Chondrocyte (in vitro differentiated cells): ENCODE measurements around the gene EFCAB10. TPM values are rescaled to one million over a fixed set of nuclear protein-coding genes. Genes with fewer than 3 reads are reported as not detected.

Experiments used
- DNase-seq: peaks from one replicate; pipeline ENCODE4 v3.0.0; 2021; ENCODE audit warnings: mixed read lengths, low spot score
- H3K27ac Mint-ChIP-seq: one replicate; pipeline ENCODE4 v1.8.0; 2021; ENCODE audit warnings: mild to moderate bottlenecking, moderate library complexity, mixed read lengths; ENCODE audit not compliant: unreplicated experiment
- H3K27me3 Mint-ChIP-seq: 2 replicates; pipeline ENCODE4 v1.8.0; 2021; ENCODE audit warnings: low read depth, mixed read lengths
- H3K36me3 Mint-ChIP-seq: 2 replicates; pipeline ENCODE4 v1.8.0; 2021; ENCODE audit warnings: low read depth, mixed read lengths
- H3K4me1 Mint-ChIP-seq: 2 replicates; pipeline ENCODE4 v1.8.0; 2021; ENCODE audit warnings: low read depth, mild to moderate bottlenecking, mixed read lengths
- H3K4me3 Mint-ChIP-seq: one replicate; pipeline ENCODE4 v1.8.0; 2021; ENCODE audit warnings: mild to moderate bottlenecking, moderate library complexity, mixed read lengths; ENCODE audit not compliant: unreplicated experiment
- H3K9me3 Mint-ChIP-seq: 2 replicates; pipeline ENCODE4 v1.8.0; 2021; ENCODE audit warnings: low read depth, mixed read lengths
- CTCF ChIP-seq: fragments of 200-600 bp; sonication (generic); IDR thresholded peaks from 2 replicates; pipeline ENCODE4 v1.5.0; 2021; ENCODE audit warnings: antibody characterized with exemption, mild to moderate bottlenecking, moderate library complexity
- total RNA-seq: library from RNA; stranded (reverse); gene quantifications from 3 replicates; pipeline ENCODE4 v1.2.1, GENCODE V29; 2021

Gene EFCAB10
- total RNA-seq, 1 donor from 2014 or later: not detected

- Mint-ChIP-seq H3K4me1 (no peaks in the 10 kb centered on the region), H3K27me3 (no peaks in the 10 kb centered on the region), H3K27ac (no peak overlapping the region), H3K9me3 (no peaks in the 10 kb centered on the region), H3K36me3 (peaks cover 10% of the 10 kb centered on the region), H3K4me3 (no peak overlapping the region)
- no peak for TF ChIP-seq CTCF
- DNase-seq: no peak
Measured at GRCh38 chr7:105614341-105614840, 33.1 kb upstream of the EFCAB10 start.

GRCh38 chr7:105613611-105614330 lies 32.5 kb upstream of the EFCAB10 start:
- Mint-ChIP-seq H3K4me1 (no peaks in the 10 kb centered on the region), H3K27me3 (no peaks in the 10 kb centered on the region), H3K4me3 (no peak overlapping the region), H3K36me3 (peaks cover 10% of the 10 kb centered on the region), H3K9me3 (no peaks in the 10 kb centered on the region), H3K27ac (no peak overlapping the region)
- DNase-seq: no peak
- TF ChIP-seq CTCF: no peak

- Mint-ChIP-seq H3K27me3 (no peaks in the 10 kb centered on the region), H3K4me3 (no peak overlapping the region), H3K9me3 (no peaks in the 10 kb centered on the region), H3K36me3 (peaks cover 10% of the 10 kb centered on the region), H3K27ac (no peak overlapping the region), H3K4me1 (no peaks in the 10 kb centered on the region)
- no peak for TF ChIP-seq CTCF
- DNase-seq: no peak
Measured at GRCh38 chr7:105612806-105613205, 31.5 kb upstream of the EFCAB10 start.

GRCh38 chr7:105611856-105612775 lies 30.8 kb upstream of the EFCAB10 start:
- Mint-ChIP-seq H3K9me3 (no peaks in the 10 kb centered on the region), H3K27me3 (no peaks in the 10 kb centered on the region), H3K4me1 (no peaks in the 10 kb centered on the region), H3K4me3 (no peak overlapping the region), H3K36me3 (peaks cover 12% of the 10 kb centered on the region), H3K27ac (no peak overlapping the region)
- TF ChIP-seq CTCF: no peak
- no peak for DNase-seq

- Mint-ChIP-seq H3K4me1 (peaks cover 8% of the 10 kb centered on the region), H3K27ac (no peak overlapping the region), H3K27me3 (no peaks in the 10 kb centered on the region), H3K36me3 (peaks cover 12% of the 10 kb centered on the region), H3K9me3 (no peaks in the 10 kb centered on the region), H3K4me3 (no peak overlapping the region)
- TF ChIP-seq CTCF: no peak
- no peak for DNase-seq
Measured at GRCh38 chr7:105610165-105610930, 29.1 kb upstream of the EFCAB10 start.
